GM04504 (cell line): ENCODE data around the gene ZBTB7A.

Experiments used
- DNase-seq: peaks from one replicate; pipeline ENCODE4 v3.0.0-alpha.2; 2012; ENCODE audit warnings: low read depth

Gene ZBTB7A

DNA sequence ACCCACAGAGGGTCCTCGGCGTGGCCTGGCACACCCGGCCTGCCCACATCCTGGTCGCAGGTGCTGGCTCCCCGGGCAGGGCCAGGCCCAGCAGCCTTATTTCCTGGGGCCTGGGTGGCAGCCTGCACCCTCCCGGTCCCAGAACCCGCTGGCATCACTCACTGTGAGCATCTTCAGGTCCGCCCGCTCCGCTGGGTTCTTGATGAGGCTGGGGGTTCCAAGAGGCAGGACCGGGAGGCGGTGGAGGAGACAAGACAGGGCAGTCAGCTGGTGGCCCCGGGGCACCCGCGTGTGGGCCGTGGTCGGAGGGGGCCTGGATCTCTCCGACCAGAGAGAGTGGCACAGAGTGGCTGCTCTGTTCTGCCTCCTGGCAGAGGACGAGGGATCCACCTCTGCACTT, 27.6 kb upstream of the ZBTB7A start:
- DNase-seq, result no peak

DNA sequence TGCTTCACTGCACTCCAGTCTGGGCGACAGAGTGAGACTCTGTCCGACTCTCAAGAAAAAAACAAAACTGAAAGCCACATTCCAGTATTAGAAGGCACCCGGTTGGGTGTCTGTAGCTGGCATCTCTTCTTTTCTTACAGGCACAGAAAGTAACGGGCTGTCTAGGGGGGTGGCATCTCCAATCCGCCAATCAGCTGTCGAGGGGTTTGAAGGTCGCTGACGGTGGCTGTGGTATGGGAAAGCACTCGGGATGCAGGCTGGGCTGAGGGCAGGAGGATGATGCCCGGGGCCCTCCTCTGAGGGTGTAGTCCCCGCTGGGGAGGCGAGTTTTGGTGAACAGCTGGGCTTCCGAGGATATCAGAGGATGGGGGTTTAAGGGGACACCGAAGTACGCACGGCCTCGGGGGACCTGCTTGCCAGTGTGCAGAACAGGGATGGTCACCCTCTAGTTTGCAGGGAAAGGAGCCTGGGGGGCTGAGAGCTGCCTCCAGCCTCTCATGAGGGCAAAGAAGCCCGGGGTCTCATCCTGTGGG, 27.0 kb upstream of the ZBTB7A start:
- no peak for DNase-seq

DNA sequence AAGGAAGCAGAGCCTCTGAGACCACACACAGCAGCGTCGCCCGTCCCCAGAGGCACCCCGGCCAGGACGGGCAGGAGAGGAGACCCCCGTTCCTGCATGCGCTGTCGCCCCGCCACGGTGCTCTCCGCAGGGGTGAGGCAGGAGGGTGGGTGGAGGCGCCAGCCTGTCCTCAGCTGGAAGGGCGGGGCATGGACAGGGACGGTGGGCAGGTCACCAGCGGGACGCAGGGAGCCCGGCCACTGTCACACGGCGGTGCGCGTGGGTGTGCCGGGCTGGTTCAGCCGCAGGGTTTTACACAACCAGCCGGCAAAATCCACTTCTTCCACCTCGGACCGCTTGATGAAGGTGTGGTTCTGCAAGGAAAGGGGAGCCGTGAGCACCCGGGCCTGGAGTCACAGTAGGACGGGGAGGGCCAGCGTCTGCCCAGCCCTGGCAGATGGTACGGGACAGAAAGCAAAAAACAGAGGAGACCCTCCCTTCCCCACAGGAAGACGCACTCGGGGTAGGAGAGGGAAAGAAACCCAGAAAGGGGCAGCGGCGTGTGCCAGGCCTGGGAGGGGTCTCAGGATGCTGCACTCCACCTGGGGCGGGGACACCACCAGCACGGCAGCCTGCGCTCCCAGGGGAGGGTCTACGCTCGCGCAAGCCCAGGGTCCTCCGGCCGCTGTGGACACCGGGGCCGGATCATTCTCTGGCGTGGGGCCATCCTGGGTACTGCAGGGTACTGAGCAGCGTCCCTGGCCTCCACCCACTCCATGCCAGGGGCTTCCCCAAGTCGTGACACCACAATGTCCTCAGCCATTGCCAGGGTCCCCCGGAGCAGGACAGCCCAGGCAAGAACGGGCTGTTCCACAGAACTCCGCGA, 23.9 kb upstream of the ZBTB7A start:
- DNase-seq, result no peak

DNA sequence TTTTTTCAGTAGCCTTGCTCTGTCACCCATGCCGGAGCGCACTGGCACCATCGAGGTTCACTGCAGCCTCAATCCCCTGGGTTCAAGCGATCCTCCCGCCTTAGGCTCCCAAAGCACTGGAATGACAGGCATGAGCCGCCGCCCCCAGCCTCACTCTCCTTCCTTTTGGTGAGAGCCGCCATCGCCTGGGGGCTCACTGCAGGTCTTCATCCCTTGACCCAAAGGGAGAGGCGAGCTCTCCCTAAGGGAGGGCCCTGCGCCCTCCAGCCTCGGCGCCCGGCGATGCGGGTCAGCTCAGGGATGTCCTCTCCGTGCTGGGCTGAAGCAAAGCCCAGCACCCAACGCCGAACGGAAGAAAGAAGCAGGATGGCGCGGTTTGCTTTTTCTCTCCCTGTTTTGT, 23.2 kb upstream of the ZBTB7A start:
- no peak for DNase-seq

DNA sequence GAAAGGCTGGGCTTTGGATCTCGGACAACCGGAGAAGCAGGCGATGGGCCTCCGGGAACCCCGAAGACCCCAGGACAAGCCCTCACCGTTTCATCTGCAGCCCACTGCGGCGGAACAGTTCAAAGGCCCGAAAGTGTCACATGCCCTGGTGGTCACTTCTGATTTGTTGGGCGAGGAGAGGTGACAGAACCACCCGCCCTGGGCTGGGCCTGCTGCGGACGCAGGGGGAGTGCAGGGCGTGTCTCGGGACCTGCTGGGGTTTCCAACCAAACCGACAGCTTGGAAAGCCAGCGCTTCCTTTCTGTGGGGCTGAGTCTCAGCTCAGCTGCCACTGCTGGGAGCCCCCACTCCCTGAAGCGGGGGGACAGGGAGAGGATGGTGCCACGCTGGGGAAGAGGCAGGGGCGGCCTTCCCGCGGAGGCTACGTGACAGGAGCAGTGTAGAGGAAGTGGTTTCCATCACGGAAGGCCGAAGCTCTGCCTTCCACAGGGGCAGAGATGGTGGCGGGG, 22.8 kb upstream of the ZBTB7A start:
- DNase-seq, result no peak

DNA sequence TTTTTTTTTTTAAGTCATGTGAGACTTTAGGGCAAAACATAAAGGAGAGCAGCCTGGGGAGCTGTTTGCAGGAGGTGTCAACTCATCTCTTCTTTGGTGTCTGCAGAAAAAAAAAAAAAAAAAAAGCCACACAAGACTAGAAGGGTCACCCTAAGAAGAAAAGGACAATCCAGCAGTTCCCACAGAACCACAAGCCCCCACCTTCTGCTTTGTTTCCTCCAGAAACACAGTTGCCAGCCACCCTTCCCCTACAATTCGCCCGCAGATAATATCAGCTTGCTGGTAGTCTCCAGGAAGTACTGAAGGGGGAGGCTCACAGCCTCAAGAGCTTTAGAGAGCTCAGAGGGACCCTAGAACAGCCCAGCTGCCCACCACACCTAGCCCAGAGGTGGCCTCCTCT, 22.3 kb upstream of the ZBTB7A start:
- DNase-seq, result no peak

DNA sequence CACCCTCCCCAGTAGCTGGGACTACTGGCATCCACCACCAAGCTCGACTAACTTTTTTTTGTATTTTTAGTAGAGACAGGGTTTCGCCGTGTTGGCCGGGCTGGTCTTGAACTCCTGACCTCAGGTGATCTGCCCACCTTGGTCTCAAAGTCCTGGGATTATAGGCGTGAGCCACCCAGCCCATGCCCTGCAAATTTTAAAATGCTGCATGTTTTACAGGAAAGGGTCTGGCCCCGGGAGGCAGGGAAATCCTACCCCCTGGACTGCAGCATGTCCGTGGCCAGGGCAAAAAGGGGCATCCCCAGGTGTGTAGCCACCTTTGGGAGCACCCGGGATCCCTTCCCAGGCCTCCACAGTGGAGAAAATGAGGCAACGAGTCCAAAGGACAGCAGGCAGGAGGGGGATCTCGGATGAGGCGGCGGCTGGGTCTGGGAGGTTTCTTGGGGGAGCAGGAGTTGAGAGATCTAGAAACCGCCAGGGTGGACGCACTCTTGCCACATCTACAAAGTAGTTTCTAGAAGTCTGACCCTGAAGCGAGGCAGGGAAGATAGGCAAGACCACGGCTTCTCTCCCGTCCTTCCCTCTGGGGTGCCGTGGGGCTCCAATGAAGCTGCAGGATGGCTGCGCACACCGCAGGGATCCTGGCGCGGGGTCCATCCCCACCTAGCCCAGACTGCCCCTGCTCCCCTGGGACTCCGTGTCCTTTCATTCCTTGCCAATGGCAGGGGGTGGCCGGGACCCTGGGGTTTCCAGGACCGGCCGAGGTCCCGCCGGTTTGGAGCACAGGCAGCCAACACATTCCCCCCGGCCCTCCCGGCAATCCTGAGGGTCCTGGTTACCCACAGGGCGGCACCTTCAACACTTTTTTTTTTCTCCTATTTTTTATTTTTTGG, 21.3 kb upstream of the ZBTB7A start:
- DNase-seq, result no peak

DNA sequence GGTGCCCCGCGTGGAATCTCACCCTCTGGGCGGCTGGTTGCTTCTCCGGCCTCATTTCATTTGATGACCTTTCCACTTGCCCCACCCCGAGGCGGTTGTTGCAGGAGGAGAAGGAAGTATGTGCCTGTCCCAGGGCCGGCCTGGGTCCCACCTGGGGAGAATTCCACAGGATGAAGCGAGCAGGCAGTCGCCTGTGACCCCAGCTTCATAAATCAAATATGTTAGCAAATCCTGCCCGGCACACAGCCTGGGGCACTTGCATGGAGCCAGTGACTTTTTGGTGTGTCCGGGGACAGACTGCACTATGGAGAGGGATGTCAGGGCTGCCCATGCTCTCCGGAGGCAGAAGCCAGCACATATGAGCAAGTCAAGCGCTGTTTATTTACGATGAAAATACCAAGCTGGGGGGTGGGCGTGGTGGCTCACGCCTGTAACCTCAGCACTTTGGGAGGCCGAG, 19.7 kb upstream of the ZBTB7A start:
- DNase-seq, result no peak

DNA sequence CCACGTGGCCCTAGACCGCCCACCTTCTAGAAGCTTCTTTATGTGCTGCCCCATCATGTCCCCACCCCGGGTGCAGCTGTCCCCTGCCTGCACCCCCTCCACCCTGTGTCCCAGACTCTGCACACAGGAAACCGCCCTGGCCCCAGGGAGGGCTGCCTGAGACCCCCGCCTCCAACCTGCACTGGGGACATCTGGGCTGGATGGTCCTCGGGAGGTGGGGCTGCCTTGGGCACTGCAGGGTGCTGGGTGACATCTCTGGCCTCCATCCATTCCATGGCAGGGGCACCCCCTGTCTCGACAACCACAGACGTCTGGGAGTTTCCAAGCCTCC, 17.8 kb upstream of the ZBTB7A start:
- DNase-seq, result no peak

DNA sequence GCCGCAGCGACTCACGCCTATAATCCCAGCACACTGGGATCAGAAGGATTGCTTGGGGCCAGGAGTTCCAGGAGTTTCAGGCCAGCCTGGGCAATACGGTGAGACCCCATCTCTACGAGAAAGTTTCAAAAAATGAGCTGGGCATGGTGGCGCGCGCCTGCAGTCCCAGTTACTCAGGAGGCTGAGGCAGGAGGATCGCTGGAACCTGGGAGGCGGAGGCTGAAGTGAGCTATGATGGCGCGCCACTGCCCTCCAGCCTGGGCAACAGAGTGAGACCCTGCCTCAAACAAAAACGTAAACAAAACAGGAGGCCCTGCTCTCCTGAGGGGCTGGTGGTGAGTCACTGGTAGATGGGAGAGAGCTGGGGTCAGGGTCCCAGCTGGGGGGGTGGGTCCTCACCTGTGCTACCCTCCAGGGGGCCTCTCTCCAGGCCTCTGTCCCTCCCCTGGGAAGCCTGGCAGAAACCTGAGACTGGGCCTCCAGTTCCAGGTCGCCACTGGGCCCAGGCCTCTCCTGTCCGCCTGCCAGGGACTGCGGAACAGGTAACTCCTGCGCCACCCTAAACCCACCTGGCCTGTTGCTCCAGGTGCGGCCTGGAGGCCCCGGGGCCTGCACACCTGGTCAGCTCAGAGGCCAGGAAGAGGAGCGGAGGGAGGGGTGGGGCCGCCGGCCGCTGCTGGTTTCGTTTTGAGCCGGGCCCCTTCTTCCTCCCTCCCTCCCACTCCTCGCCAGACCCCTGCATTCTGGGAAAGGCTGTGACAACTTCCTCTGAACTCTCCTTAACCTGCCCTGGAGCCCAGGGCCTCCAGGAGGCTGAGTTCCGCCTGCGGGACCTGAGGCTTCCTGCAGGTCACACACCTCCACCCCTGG, 17.2 kb upstream of the ZBTB7A start:
- DNase-seq, result no peak

DNA sequence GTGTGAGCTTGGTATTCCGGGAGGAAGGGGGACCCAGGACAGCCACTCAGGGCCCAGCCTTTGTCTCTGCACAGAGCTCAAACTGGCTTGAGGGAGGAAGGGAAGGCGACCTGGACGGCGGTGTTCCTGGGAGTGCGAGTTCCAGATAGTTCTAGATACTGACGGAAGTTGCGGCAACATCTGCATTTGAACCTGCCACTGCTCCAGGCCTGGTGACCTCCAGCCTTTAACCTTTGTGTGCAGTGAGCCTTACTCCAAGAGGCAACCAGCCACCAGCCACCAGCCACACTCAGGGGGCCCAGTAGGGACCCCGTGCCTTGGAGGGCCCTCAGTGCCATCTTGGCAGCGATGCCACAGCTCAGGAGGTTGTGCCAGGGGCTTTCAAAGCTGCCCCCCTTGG, 15.5 kb upstream of the ZBTB7A start:
- no peak for DNase-seq

DNA sequence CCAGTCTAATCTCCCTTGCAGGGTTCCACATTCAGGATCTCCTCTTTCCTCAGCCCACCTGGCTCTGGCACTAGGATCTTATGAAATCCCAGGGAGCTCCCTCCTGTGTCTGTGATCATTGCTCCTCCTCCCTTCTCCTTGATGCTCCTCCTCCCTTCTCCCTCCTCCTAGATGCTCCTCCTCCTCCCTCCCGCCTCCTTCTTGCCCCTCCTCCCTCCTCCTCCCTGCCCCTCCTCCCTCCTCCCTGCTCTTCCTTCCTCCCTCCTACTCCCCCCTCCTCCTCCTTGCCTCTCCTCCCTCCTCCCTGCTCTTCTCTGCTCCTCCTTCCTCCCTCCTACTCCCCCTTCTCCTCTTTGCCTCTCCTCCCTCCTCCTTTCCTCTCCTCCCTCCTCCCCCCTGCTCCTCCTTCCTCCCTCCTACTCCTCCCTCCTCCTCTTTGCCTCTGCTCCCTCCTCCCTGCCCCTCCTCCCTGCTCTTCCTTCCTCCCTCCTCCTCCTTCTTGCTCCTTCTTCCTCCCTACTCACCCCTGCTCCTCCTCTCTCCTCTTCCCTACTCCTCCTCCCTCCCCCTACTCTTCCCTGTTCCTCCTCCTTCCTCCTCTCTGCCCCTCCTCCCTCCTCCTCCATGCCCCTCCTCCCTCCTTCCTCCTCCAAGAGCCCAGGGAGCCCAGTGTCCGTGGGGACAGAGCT, 14.9 kb upstream of the ZBTB7A start:
- no peak for DNase-seq

DNA sequence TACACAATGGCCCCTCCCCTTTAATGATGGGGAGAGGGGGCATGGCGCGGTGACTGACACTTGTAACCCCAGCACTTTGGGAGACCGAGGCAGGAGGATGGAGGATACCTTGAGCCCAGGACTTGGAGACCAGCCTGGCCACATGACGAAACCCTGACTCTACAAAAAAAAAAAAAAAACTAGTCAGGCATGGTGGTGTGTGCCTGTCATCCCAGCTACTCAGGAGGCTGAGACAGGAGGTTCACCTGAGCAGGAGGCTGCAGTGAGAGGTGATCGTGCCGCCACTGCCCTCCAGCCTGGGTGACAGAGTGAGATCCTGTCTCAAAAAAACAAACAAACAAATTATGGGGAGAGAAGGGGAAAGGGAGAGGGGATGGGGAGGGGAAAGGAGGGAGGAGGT, 13.8 kb upstream of the ZBTB7A start:
- DNase-seq, result no peak

DNA sequence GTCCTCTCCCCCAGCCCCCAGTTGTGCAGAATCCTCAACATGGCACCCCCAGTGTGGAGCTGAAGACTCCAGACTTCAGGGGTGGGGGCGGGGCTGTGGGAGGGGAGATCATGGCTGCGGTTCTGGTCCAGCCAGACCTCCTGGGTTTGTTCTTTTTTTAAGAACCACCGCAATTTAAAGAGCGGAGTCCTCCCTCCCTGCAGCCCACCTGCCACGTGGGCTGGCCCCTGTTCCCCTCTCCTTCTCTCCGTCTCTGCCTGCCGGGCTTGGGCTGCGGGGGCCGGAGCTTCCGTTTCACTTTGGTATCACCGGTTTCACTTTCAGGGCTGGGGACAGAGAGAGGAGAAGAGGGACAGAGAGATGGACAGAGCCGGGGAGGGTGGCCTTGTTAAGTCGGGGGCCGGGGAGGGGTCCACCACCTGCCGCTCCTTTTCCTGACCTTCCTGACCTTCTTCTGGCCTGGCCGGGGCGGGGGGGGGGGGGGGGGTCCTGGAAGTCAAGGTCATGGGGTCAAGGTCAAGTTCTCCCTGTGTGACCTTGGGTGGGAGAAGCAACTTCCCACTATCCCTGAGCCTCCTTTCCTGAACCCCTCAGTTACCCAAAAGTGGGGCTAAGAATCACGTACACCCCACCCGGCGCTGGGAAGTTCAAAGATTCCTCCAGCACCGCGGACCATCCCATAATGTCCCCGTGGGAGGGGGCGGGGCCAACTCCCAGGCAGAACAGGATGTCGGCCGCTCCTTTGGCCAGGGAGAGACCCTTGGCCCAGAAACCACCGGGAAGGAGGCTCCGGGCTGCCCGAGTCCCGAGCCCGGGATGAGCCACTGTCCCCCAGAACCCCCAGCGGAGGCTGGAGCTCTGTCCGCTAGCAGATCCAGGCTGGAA, 11.3 kb upstream of the ZBTB7A start:
- DNase-seq, result no peak

DNA sequence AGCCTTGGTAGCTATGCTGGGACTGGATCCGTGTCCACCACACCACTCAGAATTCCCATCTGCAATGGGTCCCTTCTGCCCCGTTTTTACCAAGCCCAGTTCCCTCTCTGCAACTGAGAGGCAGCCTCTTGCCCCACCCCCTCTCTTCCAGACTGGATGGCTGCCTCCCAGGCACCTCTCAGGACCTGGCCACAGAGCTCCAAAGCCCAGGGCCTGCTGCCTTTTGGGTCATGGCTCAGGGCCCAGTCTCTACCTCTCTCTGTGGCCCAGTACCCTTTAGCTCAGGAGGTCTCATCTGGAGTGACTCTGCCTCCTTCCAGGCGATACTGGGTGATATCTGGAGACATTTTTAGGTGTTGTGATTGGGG, 10.3 kb upstream of the ZBTB7A start:
- no peak for DNase-seq

DNA sequence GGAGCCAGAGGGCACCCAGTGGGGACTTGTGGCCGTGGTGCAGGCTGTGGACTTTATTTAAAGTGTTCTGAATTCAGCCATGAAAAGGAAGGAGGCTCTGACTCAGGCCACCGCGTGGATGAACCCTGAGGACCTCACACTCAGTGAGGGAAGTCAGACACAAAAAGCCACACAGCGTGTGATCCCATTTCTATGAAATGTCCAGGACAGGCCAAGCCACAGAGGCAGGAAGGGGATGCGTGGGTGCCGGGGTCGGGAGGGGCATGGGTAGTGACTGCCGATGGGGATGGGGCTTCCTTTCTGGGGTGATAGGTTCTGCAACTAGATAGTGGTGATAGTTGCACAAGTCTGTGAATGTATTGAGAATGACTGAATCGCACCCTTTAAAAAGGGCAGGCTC, 8.7 kb upstream of the ZBTB7A start:
- no peak for DNase-seq

DNA sequence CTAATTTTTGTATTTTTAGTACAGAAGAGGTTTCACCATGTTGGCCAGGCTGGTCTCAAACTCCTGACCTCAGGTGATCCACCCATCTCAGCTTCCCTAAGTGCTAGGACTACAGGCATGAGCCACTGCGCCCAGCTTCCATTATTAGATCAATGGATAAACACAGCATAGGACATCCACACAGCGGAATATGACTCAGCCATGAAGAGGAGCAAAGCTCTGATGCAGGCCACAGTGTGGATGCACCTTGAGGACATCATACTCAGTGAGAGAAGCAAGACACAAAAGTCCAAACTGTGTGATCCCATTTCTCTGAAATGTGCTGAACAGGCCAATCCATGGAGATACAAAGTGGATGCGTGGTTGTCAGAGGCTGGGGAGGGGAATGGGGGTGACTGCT, 4.9 kb upstream of the ZBTB7A start:
- no peak for DNase-seq

DNA sequence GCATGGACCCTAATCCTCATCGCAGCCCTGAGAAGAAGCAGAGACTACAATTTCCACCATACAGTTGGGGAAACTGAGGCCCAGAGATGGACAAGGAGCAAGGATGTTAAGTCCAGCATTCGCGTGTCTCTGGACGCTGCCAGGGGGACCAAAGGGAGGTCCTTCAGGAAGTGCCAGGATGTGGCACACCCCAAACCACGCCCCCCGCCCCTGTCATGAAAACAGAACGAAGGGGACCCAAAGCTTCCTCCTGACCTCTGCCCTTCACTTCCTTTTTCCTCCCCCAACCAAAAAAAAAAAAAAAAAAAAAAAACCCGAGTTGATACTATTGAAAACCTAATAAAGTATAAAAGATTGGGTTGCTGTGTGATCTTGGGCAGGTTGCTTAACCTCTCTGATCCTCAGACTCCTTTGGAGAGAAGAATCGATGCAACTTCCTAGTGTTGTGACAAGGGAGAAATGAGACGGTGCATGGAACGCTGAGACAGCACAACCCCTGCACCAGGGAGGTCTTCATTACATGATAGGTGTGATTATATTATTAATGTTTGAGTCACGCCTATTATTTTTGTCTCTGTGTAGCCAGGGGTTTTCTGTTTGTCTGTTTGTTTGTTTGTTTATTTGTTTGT, 2.7 kb upstream of the ZBTB7A start:
- DNase-seq, result no peak

DNA sequence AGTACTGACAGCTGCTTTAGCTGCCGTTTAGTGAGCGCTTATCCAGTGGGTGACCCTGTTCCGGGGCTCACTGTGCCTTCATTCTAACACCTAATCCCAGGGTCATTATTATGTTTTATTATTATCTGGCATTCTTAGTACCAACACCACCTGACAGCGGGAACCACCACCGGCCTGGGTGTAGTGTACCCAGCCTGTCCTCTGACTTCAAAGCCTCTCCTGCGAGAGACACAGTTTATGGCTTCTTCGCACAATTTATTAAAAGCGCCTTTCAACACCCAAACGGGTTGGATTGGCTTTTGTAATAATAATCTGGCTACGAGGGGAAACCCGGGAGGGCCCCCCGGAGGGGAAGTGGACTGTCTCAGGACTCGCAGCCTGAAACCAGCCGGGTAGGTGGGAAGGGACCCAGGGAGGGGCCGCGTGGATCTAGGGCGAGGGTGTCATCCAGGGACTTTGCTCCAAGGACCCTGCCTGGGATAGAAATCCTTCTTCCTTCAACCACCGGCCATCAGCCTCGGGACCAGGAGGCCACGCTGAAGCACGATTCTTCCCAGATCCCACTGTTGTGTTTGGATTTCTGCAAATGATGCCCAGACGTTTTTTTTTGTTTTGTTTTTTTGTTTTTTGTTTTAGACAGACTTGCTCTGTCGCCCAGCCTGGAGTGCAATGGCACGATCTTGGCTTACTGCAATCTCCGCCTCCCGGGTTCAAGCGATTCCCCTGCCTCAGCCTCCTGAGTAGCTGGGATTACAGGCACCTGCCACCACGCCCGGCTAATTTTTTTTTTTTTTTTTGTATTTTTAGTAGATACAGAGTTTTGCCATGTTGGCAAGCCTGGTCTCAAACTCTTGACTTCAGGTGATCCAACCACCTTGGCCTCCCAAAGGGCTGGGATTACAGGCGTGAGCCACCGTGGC, 1.6 kb upstream of the ZBTB7A start:
- no peak for DNase-seq
